Measurements from ENCODE around the gene SRP9. TPM values are rescaled to one million over a fixed set of nuclear protein-coding genes. Genes with fewer than 3 reads are reported as not detected.

Gene SRP9
- total and polyA plus RNA-seq, 2 experiments from 2014 or later: 640 to 728 TPM

- DNase-seq (ENCODE audit: low spot score) (no peak), ATAC-seq (peak; percentile 79)
- Histone ChIP-seq H3K9me2 (ENCODE audit: insufficient read depth) (no peaks in the 10 kb centered on the region), H3K4me3 (no peak overlapping the region), H3F3A (replicated peaks; ENCODE audit: low read depth) (no peaks in the 10 kb centered on the region), H3K4me1 (ENCODE audit: insufficient read depth) (no peaks in the 10 kb centered on the region), H3K36me3 (ENCODE audit: insufficient read depth) (no peaks in the 10 kb centered on the region), H3K79me2 (replicated peaks; ENCODE audit: insufficient read depth) (no peaks in the 10 kb centered on the region), H3K4me2 (no peak overlapping the region), H3K27ac (ENCODE audit: low read depth) (no peak overlapping the region), H2AFZ (no peak overlapping the region), H3K27me3 (ENCODE audit: insufficient read depth) (peaks cover 16% of the 10 kb centered on the region), H4K20me1 (replicated peaks; ENCODE audit: insufficient read depth) (no peaks in the 10 kb centered on the region)
- 0 out of 2 replicates have a peak, but pooled peaks have one; percentile 35 for TF ChIP-seq POLR2AphosphoS5 (IDR thresholded peaks at IDR 0.05; ENCODE audit: low read depth)
- TF ChIP-seq, protein P1, sequence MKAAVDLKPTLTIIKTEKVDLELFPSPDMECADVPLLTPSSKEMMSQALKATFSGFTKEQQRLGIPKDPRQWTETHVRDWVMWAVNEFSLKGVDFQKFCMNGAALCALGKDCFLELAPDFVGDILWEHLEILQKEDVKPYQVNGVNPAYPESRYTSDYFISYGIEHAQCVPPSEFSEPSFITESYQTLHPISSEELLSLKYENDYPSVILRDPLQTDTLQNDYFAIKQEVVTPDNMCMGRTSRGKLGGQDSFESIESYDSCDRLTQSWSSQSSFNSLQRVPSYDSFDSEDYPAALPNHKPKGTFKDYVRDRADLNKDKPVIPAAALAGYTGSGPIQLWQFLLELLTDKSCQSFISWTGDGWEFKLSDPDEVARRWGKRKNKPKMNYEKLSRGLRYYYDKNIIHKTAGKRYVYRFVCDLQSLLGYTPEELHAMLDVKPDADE (IDR thresholded peaks at IDR 0.05): no peak
- Mint-ChIP-seq H3K36me3 (ENCODE audit: low read depth) (no peaks in the 10 kb centered on the region), H3K27me3 (ENCODE audit: insufficient read depth, low read depth, poor library complexity) (peaks cover 7% of the 10 kb centered on the region), H3K4me3 (no peak overlapping the region), H3K9me3 (no peaks in the 10 kb centered on the region; the same call in 2 of the 3 replicates), H3K4me1 (peaks cover 6% of the 10 kb centered on the region), H3K27ac (no peak overlapping the region)
These were observed 38.0 kb upstream of the SRP9 start for GRCh38 chr1:225739542-225740107.

DNA sequence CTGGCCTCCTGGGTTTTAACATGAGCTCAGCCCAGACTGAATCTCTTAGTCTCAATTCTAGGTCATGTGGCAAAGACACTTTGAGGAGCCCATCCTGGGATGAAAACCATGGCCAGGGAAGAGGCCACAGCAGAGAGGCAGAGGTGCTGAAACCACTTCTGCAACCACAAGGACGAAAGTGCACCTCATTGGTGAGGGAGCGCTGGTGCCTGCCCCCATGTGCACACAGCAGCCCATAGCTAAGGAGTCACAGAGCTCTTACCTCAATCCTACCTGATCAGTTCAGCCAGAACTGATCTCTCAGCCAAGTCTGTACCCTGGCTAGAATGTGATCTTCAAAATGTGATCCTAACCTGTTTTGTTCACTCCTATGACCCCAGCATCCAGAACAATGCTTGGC is 32.9 kb upstream of the SRP9 start:
- H3K36me3 Mint-ChIP-seq (ENCODE audit: low read depth): no peaks in the 10 kb centered on the region
- no peak overlapping the region for H3K4me3 Mint-ChIP-seq
- no peaks in the 10 kb centered on the region for H3K36me3 ChIP-seq (ENCODE audit: insufficient read depth)
- TF ChIP-seq, protein P1 (IDR thresholded peaks at IDR 0.05): no peak
- TF ChIP-seq EZH2 (IDR thresholded peaks at IDR 0.05; ENCODE audit: low read depth, unreplicated experiment) (no peak), ZNF462 (CRISPR knock-in tag; IDR thresholded peaks at IDR 0.05) (no peak), REST (IDR thresholded peaks at IDR 0.05; ENCODE audit: unreplicated experiment) (no peak), EZH2phosphoT487 (IDR thresholded peaks at IDR 0.05; ENCODE audit: unreplicated experiment) (no peak), STAT1 (IDR thresholded peaks at IDR 0.05; ENCODE audit: unreplicated experiment) (no peak)
- peaks cover 4% of the 10 kb centered on the region; the same call in 1 of the 2 replicates for H3K4me1 ChIP-seq (ENCODE audit: insufficient read depth)
- H3K27ac ChIP-seq (ENCODE audit: low read depth): no peak overlapping the region
- no peaks in the 10 kb centered on the region for H4K20me1 ChIP-seq (replicated peaks; ENCODE audit: insufficient read depth)
- H3K27me3 Mint-ChIP-seq (ENCODE audit: insufficient read depth, low read depth, poor library complexity): peaks cover 11% of the 10 kb centered on the region
- no peaks in the 10 kb centered on the region for H3K9me2 ChIP-seq (ENCODE audit: insufficient read depth)
- peaks cover 1% of the 10 kb centered on the region; the same call in 1 of the 2 replicates for H3K27me3 ChIP-seq (ENCODE audit: insufficient read depth)
- H3K9me3 Mint-ChIP-seq: no peaks in the 10 kb centered on the region; the same call in 2 of the 3 replicates
- H3F3A ChIP-seq (replicated peaks; ENCODE audit: low read depth): no peaks in the 10 kb centered on the region; the same call in 1 of the 2 replicates
- peaks cover 26% of the 10 kb centered on the region for H3K4me1 Mint-ChIP-seq
- no peaks in the 10 kb centered on the region for H3K79me2 ChIP-seq (replicated peaks; ENCODE audit: insufficient read depth)
- no peak overlapping the region for H3K4me2 ChIP-seq
- H3K27ac Mint-ChIP-seq: no peak overlapping the region
- DNase-seq (ENCODE audit: low spot score) (no peak), ATAC-seq (no peak)
- no peak overlapping the region for H3K4me3 ChIP-seq
- H2AFZ ChIP-seq: no peak overlapping the region

All from GM23338 (cell line).